Loucy (cell line): ENCODE results near the gene RBFOX2.

ENCODE experiments used
- H2AFZ ChIP-seq: fragments of 200-600 bp; sonication (generic); 2 replicates; pipeline ENCODE4 v1.6.0; 2016; ENCODE audit warnings: antibody characterized with exemption, mild to moderate bottlenecking, low read length, moderate library complexity
- H3F3A ChIP-seq: fragments of 200-600 bp; 2 replicates; pipeline ENCODE4 v1.6.0; 2016; ENCODE audit warnings: antibody characterized with exemption, low read depth, mild to moderate bottlenecking
- H3K27me3 ChIP-seq: fragments of 200-600 bp; sonication (generic); 2 replicates; pipeline ENCODE4 v1.6.1; 2014; ENCODE audit warnings: low read length, mild to moderate bottlenecking; ENCODE audit not compliant: insufficient read depth, poor library complexity, severe bottlenecking
- H3K36me3 ChIP-seq: fragments of 200-600 bp; sonication (generic); 2 replicates; pipeline ENCODE4 v1.6.1; 2016; ENCODE audit warnings: low read length; ENCODE audit not compliant: insufficient read depth
- H3K4me1 ChIP-seq: fragments of 200-600 bp; sonication (generic); 2 replicates; pipeline ENCODE4 v1.5.1; 2014; ENCODE audit warnings: low read length, mild to moderate bottlenecking; ENCODE audit not compliant: insufficient read depth, poor library complexity, severe bottlenecking
- H3K4me2 ChIP-seq: fragments of 200-600 bp; sonication (generic); 2 replicates; pipeline ENCODE4 v1.6.0; 2014; ENCODE audit warnings: antibody characterized with exemption, low read length, low read depth, mild to moderate bottlenecking; ENCODE audit not compliant: poor library complexity, severe bottlenecking
- H3K4me3 ChIP-seq: fragments of 200-600 bp; sonication (generic); 2 replicates; pipeline ENCODE4 v1.5.1; 2014; ENCODE audit warnings: low read length, mild to moderate bottlenecking, mixed read lengths; ENCODE audit not compliant: poor library complexity, severe bottlenecking
- H3K79me2 ChIP-seq: fragments of 200-600 bp; sonication (generic); 2 replicates; pipeline ENCODE4 v1.6.1; 2014; ENCODE audit warnings: low read length; ENCODE audit not compliant: insufficient read depth
- H3K9ac ChIP-seq: fragments of 200-600 bp; sonication (generic); 2 replicates; pipeline ENCODE4 v1.6.0; 2014; ENCODE audit warnings: mild to moderate bottlenecking, low read depth, low read length, moderate library complexity; ENCODE audit not compliant: poor library complexity, severe bottlenecking
- H3K9me2 ChIP-seq: fragments of 200-600 bp; sonication (generic); replicated peaks from 2 replicates; pipeline ENCODE4 v1.6.1; 2016; ENCODE audit warnings: low read depth, low read length, mixed read lengths
- H3K9me3 ChIP-seq: fragments of 200-600 bp; sonication (generic); 2 replicates; pipeline ENCODE4 v1.6.1; 2014; ENCODE audit warnings: mild to moderate bottlenecking, antibody characterized with exemption, low read length, low read depth; ENCODE audit not compliant: insufficient read depth
- H4K20me1 ChIP-seq: fragments of 200-600 bp; sonication (generic); 2 replicates; pipeline ENCODE4 v1.6.0; 2014; ENCODE audit warnings: antibody characterized with exemption, low read length, mild to moderate bottlenecking; ENCODE audit not compliant: insufficient read depth, poor library complexity, severe bottlenecking
- EZH2phosphoT487 ChIP-seq: fragments of 200-600 bp; IDR thresholded peaks from 2 replicates; pipeline ENCODE4 v1.6.1; 2018; ENCODE audit warnings: antibody characterized with exemption, mild to moderate bottlenecking, moderate library complexity, borderline replicate concordance
- TF ChIP-seq, protein P1 (sequence below): fragments of 200-600 bp; sonication (generic); conservative IDR thresholded peaks from 2 replicates; pipeline ENCODE4 v1.5.1; 2014; ENCODE audit warnings: mild to moderate bottlenecking, antibody characterized with exemption, low read length

Gene RBFOX2

DNA sequence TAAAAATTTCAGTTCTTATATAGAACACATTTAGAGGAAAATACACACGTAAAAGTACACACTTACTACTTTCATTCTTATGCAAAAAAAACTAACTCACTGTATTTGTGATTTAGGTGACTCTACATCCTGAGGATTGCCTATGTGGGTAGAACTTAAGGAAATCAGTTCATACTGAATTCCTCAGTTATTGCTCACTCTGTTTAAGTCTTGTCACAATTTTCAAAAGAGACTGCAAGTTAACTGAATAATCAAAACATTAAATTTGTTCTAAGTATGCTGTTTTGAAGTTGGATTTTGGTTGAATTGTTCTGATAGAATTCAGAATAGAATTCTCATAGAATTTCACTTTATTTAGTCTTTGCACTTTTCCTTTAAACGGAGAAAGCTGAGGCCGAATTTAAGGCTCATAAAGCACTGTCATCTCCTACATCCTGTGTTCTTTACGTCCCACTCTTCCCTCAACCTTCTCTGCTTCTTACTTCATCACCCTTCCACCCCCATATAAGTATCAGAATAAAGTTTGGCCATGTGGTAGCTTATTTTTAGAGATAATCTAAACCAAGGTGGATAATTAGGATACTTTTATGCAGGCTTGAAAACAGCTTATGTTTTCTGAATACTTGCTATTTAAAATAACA is 251.2 kb downstream of the RBFOX2 start:
- H3K27me3 ChIP-seq, result no peaks in the 10 kb centered on the region
- no peaks in the 10 kb centered on the region for H3F3A ChIP-seq
- H3K9me2 ChIP-seq, result no peaks in the 10 kb centered on the region
- H3K9me3 ChIP-seq, result no peaks in the 10 kb centered on the region
- no peak overlapping the region for H2AFZ ChIP-seq
- H3K4me2 ChIP-seq, result no peak overlapping the region
- H3K9ac ChIP-seq, result no peak overlapping the region
- H4K20me1 ChIP-seq, result no peaks in the 10 kb centered on the region
- 0 out of 2 replicates have a peak, but pooled peaks cover 3% of the 10 kb centered on the region for H3K36me3 ChIP-seq
- no peak overlapping the region for H3K4me3 ChIP-seq
- no peaks in the 10 kb centered on the region for H3K79me2 ChIP-seq
- no peak for TF ChIP-seq EZH2phosphoT487
- TF ChIP-seq, protein P1, sequence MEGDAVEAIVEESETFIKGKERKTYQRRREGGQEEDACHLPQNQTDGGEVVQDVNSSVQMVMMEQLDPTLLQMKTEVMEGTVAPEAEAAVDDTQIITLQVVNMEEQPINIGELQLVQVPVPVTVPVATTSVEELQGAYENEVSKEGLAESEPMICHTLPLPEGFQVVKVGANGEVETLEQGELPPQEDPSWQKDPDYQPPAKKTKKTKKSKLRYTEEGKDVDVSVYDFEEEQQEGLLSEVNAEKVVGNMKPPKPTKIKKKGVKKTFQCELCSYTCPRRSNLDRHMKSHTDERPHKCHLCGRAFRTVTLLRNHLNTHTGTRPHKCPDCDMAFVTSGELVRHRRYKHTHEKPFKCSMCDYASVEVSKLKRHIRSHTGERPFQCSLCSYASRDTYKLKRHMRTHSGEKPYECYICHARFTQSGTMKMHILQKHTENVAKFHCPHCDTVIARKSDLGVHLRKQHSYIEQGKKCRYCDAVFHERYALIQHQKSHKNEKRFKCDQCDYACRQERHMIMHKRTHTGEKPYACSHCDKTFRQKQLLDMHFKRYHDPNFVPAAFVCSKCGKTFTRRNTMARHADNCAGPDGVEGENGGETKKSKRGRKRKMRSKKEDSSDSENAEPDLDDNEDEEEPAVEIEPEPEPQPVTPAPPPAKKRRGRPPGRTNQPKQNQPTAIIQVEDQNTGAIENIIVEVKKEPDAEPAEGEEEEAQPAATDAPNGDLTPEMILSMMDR, result no peak
- H3K4me1 ChIP-seq, result no peaks in the 10 kb centered on the region

DNA sequence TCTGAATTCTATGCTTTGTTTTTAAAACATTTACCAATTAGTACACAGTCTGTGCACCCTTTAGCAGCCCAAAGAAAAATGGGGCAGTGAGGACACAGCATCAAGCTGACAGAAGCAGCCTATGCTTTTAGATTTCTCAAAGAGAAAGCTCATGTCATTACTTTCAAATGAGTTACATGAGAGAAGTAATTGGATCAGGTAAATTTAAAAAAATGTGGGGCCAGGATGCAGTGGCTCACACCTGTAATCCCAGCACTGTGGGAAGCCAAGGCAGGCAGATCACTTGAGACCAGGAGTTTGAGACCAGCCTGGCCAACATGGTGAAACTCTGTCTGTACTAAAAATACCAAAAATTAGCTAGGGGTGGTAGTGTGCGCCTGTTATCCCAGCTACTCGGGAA is 253.3 kb downstream of the RBFOX2 start:
- no peaks in the 10 kb centered on the region for H3K4me1 ChIP-seq
- no peaks in the 10 kb centered on the region for H3K36me3 ChIP-seq
- no peak overlapping the region for H3K9ac ChIP-seq
- H3K9me3 ChIP-seq, result no peaks in the 10 kb centered on the region
- H2AFZ ChIP-seq, result no peak overlapping the region
- no peak overlapping the region for H3K4me2 ChIP-seq
- H3K79me2 ChIP-seq, result no peaks in the 10 kb centered on the region
- H3K27me3 ChIP-seq, result no peaks in the 10 kb centered on the region
- no peaks in the 10 kb centered on the region for H3F3A ChIP-seq
- no peak for TF ChIP-seq EZH2phosphoT487
- TF ChIP-seq, protein P1, result no peak
- no peaks in the 10 kb centered on the region for H3K9me2 ChIP-seq
- no peak overlapping the region for H3K4me3 ChIP-seq
- no peaks in the 10 kb centered on the region for H4K20me1 ChIP-seq

DNA sequence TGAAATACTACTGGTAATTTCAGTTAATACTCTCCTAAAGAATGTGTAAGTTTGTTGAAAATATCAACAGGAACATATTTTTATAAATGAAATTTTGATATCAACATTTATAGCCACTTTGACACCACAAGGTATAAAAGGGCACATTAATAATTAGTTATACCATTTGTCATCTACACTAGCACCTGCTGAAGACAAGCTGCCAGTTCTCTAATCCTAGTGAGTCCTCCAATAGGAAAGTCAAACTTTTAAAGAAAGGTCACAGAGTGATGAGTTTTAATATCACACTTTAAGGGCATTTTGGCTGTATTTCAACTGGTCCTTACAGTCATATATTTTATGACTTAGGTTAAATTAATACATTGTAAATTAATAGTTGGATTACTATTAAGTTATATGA is 258.6 kb downstream of the RBFOX2 start:
- no peaks in the 10 kb centered on the region for H3K36me3 ChIP-seq
- no peak overlapping the region for H3K4me3 ChIP-seq
- TF ChIP-seq, protein P1, result no peak
- no peak for TF ChIP-seq EZH2phosphoT487

More for the DNA sequence above, 258.6 kb downstream of the RBFOX2 start:
- H3K79me2 ChIP-seq, result no peaks in the 10 kb centered on the region
- no peak overlapping the region for H3K4me2 ChIP-seq
- H4K20me1 ChIP-seq, result no peaks in the 10 kb centered on the region
- no peaks in the 10 kb centered on the region for H3F3A ChIP-seq
- no peaks in the 10 kb centered on the region for H3K9me2 ChIP-seq
- H3K27me3 ChIP-seq, result no peaks in the 10 kb centered on the region
- H3K9ac ChIP-seq, result no peak overlapping the region
- H3K4me1 ChIP-seq, result peaks cover 10% of the 10 kb centered on the region
- no peak overlapping the region for H2AFZ ChIP-seq
- no peaks in the 10 kb centered on the region for H3K9me3 ChIP-seq
